Astrocyte (in vitro differentiated cells and primary cell): ENCODE results near the gene PAF1.

Experiments used
- CTCF ChIP-seq: IDR thresholded peaks from 2 replicates; pipeline ENCODE4 v1.5.1; 2011; ENCODE audit warnings: low read depth, mild to moderate bottlenecking, inconsistent platforms, low read length, moderate library complexity; ENCODE audit not compliant: insufficient read depth
- EZH2 ChIP-seq: IDR thresholded peaks from 2 replicates; pipeline ENCODE4 v1.6.1; 2012; ENCODE audit warnings: mild to moderate bottlenecking, low read length, inconsistent platforms; ENCODE audit not compliant: insufficient read depth

- TF ChIP-seq CTCF (no peak), EZH2 (no peak)
Observed at GRCh38 chr19:39434123-39435076, 43.5 kb upstream of the PAF1 start.
